Colonic mucosa (tissue), 4 donors: Measurements from ENCODE around the gene PIEZO1. TPM values are rescaled to one million over a fixed set of nuclear protein-coding genes. Genes with fewer than 3 reads are reported as not detected.

Experiments used
- DNase-seq: peaks from one replicate; pipeline ENCODE4 v3.0.0-alpha.2; 2020
- H3K27ac ChIP-seq: fragments of 200-600 bp; one replicate; pipeline ENCODE4 v1.8.0; 2021
- H3K27me3 ChIP-seq: fragments of 200-600 bp; one replicate; pipeline ENCODE4 v1.8.0; 2021
- H3K36me3 ChIP-seq: fragments of 200-600 bp; one replicate; pipeline ENCODE4 v1.8.0; 2021
- H3K4me1 ChIP-seq: fragments of 200-600 bp; one replicate; pipeline ENCODE4 v1.8.0; 2021; ENCODE audit warnings: mild to moderate bottlenecking
- H3K4me3 ChIP-seq: fragments of 200-600 bp; one replicate; pipeline ENCODE4 v1.8.0; 2021
- H3K9ac ChIP-seq, 2 donors: one replicate each; pipeline ENCODE4 v1.7.0; 2013; ENCODE audit warnings: control low read depth in 2 of 2, low read depth in 2 of 2, low read length in 2 of 2
- H3K9me3 ChIP-seq: fragments of 200-600 bp; one replicate; pipeline ENCODE4 v1.8.0; 2021
- CTCF ChIP-seq: fragments of 200-600 bp; IDR thresholded peaks from one replicate; pipeline ENCODE4 v1.8.0; 2022; ENCODE audit warnings: antibody characterized with exemption, mild to moderate bottlenecking
- intact Hi-C: fragments of 100-400 bp; cut with DNase I; formaldehyde crosslinking; loops from one replicate; pipeline ENCODE4 v1.14.1; 2022
- total RNA-seq, 2 donors: library from RNA; stranded (reverse); fragmentation: NEBNext Ultra II Directional in 1 of 2; extraction: Animal tissue kit (Norgen Biotek cat#: 25700) in 1 of 2; gene quantifications; one replicate each; pipeline ENCODE4 v1.2.1, GENCODE V29; 2021
- donor health status: healthy.
- donor health status: DM: no; HTN: no; CAD: no.
- donor health status: DM: no; HTN: no; CAD: no.

PIEZO1 gene
- total RNA-seq, 2 donors from 2014 or later, result 104 to 118 TPM

DNA sequence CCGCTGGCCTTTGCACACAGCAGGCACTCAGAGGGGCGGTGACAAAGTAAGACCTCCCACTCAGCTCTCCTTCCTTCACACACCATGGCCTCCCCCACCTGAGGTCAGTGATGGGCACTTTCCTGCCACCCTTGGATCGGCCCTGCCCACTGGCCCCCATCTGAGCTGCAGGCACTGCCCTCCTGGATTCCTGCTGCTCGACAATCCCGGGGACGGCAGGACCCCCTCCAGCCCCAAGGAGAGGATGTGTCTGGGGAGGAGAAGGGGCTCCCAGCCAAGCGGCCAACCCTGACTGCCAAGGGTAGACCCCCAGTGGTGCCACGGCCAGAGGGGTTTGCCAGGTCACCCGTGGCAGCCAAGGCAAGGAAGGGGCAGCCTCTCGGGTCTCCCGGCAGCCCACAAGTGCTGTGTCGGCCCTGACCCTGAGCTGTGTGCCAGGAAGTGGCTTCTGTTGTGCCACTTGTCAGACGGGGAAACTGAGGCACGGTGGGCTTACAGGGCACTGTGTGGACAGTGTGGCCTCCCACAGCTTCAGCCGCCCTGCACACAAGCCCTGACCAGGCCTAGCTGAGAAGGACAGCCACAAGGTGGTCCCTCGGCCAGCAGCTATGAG, 22.7 kb downstream of the PIEZO1 start:
- Histone ChIP-seq H3K36me3 (no peaks in the 10 kb centered on the region), H3K27me3 (no peaks in the 10 kb centered on the region), H3K9me3 (no peaks in the 10 kb centered on the region), H3K4me1 (peaks cover 39% of the 10 kb centered on the region), H3K27ac (no peak overlapping the region), H3K9ac (no peak overlapping the region), H3K4me3 (no peak overlapping the region)
- no peak for TF ChIP-seq CTCF
- DNase-seq, result no peak
- intact Hi-C loops, result no loop called here

GRCh38 chr16:88761830-88762229, 23.2 kb downstream of the PIEZO1 start:
- H3K4me1 ChIP-seq, result peaks cover 39% of the 10 kb centered on the region
- intact Hi-C loops, result no loop called here
- H3K27ac ChIP-seq, result no peak overlapping the region
- DNase-seq, result peak; percentile 59
- no peaks in the 10 kb centered on the region for H3K36me3 ChIP-seq
- H3K4me3 ChIP-seq, result no peak overlapping the region
- H3K9me3 ChIP-seq, result no peaks in the 10 kb centered on the region
- H3K9ac ChIP-seq, result no peak overlapping the region
- no peak for TF ChIP-seq CTCF
- H3K27me3 ChIP-seq, result no peaks in the 10 kb centered on the region

GRCh38 chr16:88761143-88761534, 23.9 kb downstream of the PIEZO1 start:
- no peak for DNase-seq
- intact Hi-C loops, result no loop called here
- Histone ChIP-seq H3K9ac (peak overlapping the region in 1 of 2 donors; percentile 15), H3K9me3 (no peaks in the 10 kb centered on the region), H3K4me3 (no peak overlapping the region), H3K27me3 (no peaks in the 10 kb centered on the region), H3K27ac (peak overlapping the region; percentile 44), H3K4me1 (peaks cover 39% of the 10 kb centered on the region), H3K36me3 (no peaks in the 10 kb centered on the region)
- TF ChIP-seq CTCF, result no peak

- intact Hi-C loops, result no loop called here
- no peaks in the 10 kb centered on the region for H3K9me3 ChIP-seq
- H3K27ac ChIP-seq, result peak overlapping the region; percentile 62
- H3K4me1 ChIP-seq, result peaks cover 39% of the 10 kb centered on the region
- TF ChIP-seq CTCF, result no peak
- no peak overlapping the region for H3K4me3 ChIP-seq
- H3K27me3 ChIP-seq, result no peaks in the 10 kb centered on the region
- DNase-seq, result peak; percentile 77
- no peaks in the 10 kb centered on the region for H3K36me3 ChIP-seq
- H3K9ac ChIP-seq, result peak overlapping the region in 1 of 2 donors; percentile 68
Measured at GRCh38 chr16:88760424-88761142, 24.4 kb downstream of the PIEZO1 start.

DNA sequence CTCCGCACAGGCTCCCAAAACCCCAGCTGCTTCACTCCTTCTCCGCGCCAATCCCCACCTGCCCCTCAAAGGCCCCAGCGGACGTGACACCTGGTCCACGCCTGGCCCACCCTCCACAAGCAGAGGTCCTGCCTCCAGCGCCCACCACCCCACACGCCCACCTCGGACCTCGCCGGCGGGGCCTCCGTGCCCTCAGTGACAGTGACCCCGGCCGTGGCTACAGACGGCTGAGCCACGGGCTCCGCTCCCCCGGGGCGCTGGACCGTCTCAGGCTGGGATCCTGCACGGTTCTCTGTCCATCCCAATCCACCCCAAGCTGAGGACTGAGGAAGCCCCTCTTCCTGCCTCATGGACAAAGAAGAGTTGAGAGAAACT, 25.1 kb downstream of the PIEZO1 start:
- no peaks in the 10 kb centered on the region for H3K27me3 ChIP-seq
- no peak for TF ChIP-seq CTCF
- H3K4me1 ChIP-seq, result peaks cover 39% of the 10 kb centered on the region
- DNase-seq, result no peak
- H3K36me3 ChIP-seq, result no peaks in the 10 kb centered on the region
- peak overlapping the region; percentile 53 to 68 for H3K9ac ChIP-seq
- no peaks in the 10 kb centered on the region for H3K9me3 ChIP-seq
- peak overlapping the region; percentile 62 for H3K27ac ChIP-seq
- no peak overlapping the region for H3K4me3 ChIP-seq
- intact Hi-C loops, result no loop called here
